GM21515 (cell line): ENCODE data around the gene SLC39A5.
"Not testable (repeated sequence)": the region's sequence is repeated elsewhere in the genome, so short reads cannot be mapped to it uniquely, and the experiment has no call there.

ENCODE experiments used
- ATAC-seq: cut with Tn5 transposase; IDR thresholded peaks from one replicate; pipeline ENCODE4 v1.9.1; 2021; ENCODE audit not compliant: unreplicated experiment

SLC39A5 gene, protein sequence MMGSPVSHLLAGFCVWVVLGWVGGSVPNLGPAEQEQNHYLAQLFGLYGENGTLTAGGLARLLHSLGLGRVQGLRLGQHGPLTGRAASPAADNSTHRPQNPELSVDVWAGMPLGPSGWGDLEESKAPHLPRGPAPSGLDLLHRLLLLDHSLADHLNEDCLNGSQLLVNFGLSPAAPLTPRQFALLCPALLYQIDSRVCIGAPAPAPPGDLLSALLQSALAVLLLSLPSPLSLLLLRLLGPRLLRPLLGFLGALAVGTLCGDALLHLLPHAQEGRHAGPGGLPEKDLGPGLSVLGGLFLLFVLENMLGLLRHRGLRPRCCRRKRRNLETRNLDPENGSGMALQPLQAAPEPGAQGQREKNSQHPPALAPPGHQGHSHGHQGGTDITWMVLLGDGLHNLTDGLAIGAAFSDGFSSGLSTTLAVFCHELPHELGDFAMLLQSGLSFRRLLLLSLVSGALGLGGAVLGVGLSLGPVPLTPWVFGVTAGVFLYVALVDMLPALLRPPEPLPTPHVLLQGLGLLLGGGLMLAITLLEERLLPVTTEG

DNA sequence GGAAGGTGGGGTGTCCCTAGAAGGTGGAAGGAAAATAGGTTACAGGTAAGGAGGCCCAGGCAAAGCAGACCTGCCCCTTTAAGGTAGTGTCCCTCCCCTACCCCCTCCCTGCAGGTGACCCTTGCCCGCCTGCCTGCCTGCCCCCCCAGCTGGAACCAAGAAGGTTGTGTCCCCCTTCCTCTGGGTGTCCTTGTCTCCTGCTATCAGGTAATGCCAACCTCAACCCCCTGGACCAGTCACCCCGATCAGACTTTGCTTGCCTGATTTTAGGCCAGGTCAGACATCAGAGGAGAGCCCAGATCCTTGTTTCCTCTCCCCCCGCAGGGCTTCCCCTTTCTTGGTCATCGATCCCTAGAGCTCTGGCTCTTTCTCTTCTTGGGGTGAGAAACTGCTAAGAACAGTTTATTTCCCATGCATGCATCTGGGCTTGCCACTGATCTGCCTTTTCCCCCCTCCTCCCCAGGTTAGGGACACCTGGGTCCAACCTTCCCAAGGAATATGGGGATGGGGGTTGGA lies at the start of gene SLC39A5:
Gene SLC39A5, plus strand, starts transcription at position 136 of the 516 bp plus-strand sequence. CDS start 1,224 bp downstream, outside the sequence.
- no peak for ATAC-seq

DNA sequence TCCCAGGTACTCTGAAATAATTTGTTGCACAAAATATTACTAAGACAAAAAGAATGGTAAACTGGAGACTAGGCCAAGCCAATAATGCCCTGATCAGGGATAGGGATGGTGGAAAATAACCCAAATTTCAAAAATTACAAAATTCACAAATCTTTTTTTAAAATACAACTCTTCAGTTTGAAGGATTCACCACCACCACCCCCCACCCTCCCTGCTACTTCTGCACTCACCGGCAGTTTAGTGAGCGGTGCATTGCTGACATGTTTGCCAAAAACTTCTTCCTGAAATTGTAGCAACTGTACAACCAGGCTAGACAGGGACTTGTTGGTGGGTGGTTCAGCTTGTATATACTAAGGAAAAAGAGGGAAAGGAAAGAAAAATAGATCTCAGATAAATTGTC lies 42.9 kb upstream of the SLC39A5 start:
- no peak for ATAC-seq

DNA sequence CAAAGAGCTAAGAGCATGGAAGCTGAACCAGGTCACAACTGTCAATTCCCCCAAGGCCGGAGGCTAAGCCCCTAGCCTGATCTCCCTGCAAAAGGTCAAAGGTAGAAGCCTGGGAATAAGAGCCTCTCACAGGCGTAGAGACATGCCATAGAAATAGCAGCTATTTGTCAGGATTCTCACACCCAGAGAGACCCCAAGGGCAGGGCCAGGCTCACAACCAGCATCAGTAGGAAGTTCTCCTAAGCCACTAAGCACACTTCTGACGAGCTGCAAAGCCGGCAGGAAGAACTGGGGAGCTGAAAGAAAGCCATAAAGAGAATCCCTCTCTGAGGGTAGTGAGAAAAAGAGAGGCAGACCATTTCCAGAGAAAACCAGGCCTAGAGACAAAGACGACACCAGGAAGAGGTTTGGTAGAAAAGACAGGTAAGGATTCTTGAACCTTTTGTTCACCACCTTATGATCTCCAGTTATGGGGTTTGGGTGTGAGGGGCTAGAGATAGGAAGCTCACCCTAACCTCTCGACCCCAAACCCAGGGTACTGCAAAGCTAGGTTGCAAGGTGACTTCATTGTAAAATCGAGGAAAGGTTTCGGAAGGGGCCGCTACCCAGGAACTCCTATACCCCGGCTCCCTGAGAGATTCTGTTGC lies 41.6 kb upstream of the SLC39A5 start:
- ATAC-seq: no peak

DNA sequence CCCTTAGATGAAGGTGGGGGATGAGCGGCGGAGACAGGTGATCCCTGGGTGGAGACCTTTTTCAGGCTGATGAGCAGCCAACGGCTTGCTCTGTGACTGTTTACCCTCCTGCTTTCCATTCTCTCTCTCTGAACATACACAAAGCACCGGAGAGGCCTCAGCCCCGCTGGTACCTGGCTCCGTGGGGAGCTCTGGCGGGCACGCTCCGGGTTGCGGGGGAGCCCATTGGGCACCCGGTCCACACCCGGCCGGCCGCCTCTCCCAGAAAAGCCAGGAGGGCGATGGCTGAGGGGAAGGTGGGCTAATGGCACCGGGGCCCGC lies 41.1 kb upstream of the SLC39A5 start:
- no peak for ATAC-seq

DNA sequence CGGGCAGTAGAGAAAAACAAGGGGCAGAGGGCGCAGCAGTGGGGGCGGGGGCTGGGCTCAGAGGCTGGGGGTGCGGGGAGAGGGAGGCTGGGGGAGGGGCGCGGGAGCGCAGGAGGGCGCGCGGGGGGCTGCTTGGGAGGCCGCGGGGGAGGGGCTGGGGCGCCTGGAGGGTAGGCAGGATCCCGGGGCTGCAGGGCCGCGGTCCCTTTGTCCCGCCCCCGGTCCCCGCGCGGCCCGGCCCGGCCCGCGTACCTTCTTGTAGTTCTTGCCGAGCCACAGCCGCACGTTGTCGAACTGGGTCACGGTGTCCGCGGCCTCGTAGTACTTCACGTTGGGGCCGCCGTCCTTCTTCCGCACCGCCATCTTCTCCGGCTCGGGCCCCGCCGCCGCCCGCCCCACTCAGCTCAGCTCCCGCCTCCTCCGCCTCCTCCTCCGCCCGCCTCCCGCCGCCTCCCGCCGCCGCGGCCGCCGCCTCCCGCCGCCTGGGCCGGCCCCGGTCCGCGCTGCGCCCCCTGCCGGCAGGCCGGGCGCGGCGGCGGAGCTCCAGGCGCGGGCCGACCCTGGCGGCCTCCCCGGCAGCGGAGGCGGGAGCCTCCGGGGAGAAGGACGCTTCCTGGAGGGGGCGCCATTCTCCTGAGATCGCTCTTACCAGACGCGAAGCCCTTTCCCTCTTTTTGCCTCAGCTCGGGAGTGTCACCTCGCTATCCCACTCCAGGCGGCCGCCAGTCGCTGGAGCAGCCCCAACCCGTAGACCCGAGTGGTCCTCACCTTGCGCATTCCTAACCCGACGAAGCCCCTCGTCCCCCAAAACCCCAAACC lies 40.5 kb upstream of the SLC39A5 start, which contains the start of gene SMARCC2:
Gene SMARCC2, minus strand, starts transcription at position 385 of the 819 bp plus-strand sequence. Its CDS starts 22 bp downstream, at position 363.
- peak; percentile 61 for ATAC-seq

DNA sequence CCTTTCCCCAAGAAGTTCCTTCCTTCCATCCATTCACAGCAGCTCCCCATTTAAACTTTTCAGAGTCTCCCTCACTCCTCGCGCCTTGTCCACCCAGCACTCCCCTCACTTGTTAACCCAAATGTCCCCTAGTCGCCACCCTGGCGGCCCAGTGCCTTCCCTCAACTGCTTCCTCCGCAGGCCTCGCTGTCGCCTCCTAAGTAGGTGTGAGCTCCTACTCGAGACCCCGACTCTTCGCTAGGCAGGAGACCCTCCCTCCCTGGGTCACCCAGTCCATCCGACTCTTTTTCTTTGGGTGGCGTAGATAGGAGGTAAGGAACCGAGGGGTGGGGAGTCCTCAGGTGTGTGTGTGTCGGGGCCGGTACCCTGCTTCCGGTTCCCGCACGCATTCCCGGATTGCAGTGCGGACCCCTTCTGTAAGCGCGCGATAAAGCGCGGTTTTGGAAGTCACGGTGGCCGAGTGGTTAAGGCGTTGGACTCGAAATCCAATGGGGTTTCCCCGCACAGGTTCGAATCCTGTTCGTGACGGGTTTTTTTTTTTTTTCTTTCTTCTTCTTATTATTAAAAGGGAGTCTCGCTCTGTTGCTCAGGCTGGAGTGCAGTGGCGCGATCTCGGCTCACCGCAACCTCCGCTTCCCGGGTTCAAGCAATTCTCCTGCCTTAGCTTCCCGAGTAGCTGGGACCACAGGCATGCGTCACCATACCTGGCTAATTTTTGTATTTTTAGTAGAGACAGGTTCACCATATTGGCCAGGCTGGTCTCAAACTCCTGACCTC lies 39.7 kb upstream of the SLC39A5 start:
- ATAC-seq: peak; percentile 40

DNA sequence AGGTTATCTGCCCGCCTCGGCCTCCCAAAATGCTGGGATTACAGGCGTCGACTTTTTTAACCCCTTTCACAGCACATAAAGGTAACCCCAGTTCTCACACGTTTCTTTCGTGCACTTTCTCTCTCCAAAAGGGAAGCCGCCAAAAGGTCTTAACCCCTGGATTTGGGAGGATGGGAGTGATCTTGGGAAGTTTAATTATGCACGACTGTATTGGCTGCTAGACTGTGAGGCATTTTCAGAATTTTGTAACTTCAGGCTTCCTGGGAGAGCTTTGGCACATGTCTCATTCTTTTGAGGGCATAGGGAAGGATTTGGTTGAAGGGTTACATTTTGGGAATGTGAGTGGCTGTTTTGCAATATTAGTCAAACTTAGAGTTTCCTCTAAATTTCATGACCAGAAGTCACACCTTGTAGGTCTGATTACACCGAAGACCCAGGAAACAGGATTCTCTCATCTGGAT lies 39.1 kb upstream of the SLC39A5 start:
- ATAC-seq: no peak

DNA sequence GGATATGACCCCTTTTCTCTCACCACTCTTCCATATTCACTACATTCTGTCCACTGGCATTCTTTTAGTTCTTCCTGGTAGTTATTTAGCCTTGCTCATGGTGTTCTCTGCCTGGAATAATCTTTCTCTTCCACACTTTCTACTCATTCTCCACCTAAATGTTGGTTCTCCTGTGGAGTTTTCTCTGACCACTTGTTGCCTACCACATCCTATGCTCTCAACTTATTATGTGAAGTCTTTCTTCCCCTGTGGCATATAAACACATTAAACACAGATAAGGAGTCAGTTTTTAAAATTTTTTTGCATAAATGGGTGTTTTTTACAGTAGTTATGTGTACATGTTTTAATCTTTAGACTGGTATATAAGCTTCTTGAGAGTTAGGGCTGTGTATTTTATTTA lies 37.3 kb upstream of the SLC39A5 start:
- no peak for ATAC-seq

DNA sequence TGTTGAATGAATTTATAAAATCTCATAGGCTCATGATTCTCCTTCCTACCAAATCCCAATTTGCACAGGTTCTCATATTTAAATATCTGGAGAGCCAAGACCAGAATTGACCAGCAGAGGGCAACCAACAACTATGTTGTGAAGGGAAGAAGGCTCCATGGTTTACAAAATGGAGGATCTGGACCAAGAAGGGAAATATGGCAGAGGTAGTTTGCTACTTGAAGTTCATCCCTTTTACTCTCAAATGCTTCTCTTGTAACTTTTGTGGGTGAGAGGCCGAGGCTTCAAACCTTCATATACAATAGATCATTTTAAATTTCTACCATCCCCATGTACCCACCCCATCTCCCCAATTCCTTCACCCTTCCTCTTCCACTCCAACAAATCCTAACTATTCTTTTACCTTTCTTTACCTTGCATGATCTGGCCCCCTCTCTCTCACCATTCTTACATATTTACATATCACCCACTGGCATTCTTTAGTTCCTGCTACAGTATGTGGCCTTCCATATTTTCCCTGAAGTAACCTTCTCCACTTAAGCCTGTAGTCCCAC lies 36.7 kb upstream of the SLC39A5 start:
- no peak for ATAC-seq

DNA sequence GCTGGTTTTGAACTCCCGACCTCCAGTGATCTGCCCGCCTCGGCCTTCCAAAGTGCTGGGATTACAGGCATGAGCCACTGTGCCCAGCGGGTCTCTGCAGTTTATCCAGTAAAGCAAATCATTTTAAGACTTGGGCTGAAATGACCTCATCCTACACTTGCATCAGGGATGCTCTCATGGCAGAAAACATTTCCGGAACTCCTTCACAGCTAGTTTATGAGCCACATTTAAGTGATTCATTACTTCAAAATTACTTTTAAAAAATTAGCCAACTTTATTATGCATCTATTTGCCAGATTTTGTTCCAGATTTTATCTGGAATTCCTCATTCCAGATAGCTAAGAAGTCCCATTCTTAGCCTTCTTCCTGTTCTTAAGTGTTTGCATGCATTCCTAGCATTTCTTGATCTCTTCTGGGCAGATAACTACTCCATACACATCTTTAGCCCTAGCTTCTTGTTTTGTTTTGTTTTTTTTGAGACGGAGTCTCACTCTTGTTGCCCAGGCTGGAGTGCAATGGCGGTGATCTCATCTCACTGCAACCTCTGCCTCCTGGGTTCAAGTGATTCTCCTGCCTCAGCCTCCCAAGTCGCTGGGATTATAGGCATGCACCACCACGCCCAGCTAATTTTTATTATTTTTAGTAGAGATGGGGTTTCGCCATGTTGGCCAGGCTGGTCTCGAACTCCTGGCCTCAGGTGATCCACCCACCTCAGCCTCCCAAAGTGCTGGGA lies 32.9 kb upstream of the SLC39A5 start:
- not testable (repeated sequence) for ATAC-seq

DNA sequence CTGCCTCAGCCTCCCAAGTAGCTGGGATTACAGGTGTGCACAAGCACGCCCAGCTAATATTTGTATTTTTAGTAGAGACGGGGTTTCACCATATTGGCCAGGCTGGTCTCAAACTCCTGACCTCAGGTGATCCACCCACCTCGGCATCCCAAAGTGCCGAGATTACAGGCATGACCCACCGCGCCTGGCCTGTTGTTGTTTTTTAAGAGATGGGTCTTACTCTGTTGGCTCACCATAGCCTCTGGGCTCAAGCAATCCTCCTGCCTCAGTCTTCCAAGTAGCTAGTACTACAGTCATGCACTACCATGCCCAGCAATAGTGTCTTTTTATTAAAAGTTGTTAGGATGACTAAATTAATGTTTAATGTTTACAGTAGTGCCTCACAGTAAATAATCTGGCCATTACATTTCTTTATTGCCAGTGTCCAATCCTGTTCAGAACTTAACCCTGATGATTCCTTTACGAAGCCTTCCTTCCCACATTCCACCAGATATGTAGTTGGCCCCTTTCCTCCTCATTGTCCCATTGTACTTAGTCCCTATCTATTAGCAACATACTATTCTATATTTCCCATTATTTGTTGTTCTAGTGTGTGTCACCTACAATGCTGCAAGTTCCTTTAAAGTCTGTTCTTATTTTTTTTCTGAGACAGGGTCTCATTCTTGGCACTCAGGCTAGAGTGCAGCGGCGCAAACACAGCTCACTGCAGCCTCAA lies 31.8 kb upstream of the SLC39A5 start:
- ATAC-seq: no peak

DNA sequence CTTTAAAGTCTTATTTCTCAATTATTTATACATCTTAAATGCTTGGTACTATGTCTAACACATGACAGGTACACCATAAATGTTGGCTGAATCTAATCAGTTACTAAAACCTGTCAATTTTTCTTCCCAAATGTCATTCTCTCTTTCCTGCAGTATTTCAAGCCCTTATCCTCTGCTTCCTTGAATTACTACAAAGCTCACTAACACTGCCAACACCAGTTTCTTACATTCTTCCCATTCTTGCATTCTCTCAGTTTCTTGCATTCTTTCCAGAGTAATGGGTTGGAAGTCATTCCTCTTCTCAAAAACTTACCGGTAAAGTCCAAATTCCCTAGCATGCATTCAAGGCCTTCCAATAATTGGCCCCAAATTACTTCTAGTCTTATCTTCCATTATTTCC lies 31.0 kb upstream of the SLC39A5 start:
- ATAC-seq: no peak

DNA sequence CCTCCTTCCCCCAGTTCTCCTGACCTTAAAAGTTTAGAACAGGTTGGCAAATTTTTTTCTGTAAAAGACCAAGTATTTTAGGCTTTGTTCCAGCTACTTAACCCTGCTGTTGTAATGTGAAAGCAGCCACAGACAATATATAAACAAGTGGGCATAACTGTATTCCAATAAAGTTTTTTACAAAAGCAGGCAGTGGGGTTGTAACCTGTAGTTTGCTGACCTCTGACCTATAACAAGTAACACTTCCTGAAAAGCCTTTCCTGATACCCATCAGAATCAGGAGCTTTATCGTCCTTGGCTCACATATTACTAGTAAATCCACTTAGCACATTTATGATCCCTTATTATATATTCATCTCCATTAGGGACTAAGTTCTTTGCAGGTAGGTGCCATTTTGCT lies 27.5 kb upstream of the SLC39A5 start:
- ATAC-seq: no peak

DNA sequence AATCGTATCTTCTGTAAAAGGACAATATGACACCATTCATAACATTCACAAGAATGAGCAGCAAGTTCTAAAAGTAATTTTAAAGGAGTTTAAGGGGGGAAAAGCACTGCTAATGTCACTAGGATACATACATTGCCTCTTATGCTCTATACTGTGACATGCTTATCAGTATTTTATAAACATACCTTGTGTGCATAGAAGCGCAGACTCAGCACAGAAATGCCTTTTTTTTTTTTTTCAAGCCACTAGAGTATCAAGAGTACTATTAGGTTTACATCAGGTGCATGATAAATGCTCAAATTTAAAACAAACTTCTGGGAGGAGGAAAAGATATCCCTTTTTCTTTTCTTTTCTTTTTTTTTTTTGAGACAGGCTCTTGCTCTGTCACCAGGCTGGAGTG lies 27.0 kb upstream of the SLC39A5 start:
- ATAC-seq: no peak

DNA sequence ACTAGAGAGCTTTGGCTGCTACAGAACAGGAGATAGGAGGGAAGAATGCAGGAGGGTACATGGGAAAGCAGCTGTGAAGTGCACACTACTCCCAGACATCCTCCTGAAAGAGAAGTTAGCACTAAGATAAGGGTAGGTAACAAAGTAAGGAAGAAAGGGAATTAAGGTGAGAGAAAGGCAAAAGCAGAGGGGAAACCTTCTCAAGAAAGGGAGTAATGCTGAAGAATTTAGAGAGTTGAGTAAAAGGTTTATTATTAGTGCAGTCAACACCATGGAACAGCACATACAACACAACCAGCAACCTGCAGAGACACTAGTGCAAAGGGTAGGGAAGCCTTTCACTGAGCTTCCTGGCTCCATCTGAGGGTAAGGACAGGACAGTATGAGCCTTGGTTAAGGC lies 25.6 kb upstream of the SLC39A5 start:
- no peak for ATAC-seq

DNA sequence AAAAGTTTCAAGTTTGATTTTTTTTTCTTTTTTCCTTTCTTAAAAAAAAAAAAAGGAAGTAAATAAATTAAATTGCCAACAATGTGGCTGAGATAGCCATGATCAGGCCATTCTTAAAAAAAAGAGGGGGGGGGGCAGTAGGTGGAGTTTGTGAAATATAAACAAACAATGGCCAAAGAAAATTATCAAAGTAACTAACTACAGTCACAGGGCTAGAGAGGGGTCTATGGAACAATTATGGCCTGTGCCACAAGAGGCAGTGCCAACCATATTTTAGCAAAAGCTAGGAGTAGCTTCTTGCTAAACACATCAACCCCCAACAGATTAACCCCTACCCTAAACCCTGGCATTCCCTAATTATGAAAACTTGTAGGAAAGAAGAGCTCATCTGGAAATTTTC lies 24.4 kb upstream of the SLC39A5 start:
- no peak for ATAC-seq

DNA sequence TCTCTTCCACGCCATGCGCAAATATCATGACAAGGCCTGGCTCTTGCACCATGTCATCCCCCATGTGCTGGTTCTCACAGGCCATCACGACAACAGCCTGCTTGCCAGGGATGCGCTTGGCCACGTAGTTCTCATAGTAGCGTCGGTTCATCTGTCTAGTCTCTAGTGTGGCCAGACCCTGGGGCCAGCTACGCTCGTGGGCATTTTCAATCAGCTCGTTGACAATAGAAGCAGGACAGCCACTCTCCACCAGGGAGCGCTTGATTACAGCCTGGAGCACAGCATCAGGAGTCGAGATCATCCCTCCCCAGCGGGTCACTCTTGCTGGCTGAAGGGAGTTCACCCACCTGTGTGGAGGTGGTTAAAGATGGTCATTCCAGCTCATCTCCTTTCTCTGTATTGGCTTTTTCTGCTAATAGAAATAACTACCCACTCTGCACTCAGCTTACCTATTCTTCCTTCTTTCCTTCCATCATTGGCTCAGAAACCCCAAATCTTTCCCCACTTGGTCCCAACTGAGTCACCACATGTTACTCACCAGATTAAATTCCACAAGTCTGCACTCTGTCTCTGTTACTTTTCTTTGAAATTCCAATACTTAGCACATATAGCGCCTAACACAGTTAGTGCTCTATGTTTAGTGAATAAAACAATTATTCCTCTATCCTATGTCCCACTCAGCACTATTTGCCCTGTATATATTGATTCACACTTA lies 23.2 kb upstream of the SLC39A5 start:
- ATAC-seq: no peak

DNA sequence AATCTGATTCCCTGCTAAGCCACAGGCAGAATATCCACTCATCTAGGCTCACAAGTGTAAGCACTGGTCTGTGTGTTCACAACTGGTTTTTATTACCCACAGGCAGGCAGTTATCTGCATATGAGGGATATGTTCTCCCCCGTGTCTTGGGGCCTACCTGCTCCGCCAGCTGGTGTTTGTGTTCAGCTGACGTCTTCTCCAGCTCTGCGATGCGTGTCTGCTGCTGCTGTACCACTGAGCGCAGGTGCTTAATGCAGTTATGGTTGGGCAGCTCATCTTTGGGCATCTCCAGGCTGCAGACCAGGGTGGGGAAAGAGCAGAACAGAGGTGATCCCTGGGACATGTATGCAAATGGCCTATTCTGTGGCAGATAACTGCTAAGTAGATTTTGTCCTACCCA lies 21.8 kb upstream of the SLC39A5 start:
- ATAC-seq: no peak
